ENCODE measurements around the gene ZNF679.
"Not testable (repeated sequence)": the region's sequence is repeated elsewhere in the genome, so short reads cannot be mapped to it uniquely, and the experiment has no call there.

The ZNF679 gene

DNA sequence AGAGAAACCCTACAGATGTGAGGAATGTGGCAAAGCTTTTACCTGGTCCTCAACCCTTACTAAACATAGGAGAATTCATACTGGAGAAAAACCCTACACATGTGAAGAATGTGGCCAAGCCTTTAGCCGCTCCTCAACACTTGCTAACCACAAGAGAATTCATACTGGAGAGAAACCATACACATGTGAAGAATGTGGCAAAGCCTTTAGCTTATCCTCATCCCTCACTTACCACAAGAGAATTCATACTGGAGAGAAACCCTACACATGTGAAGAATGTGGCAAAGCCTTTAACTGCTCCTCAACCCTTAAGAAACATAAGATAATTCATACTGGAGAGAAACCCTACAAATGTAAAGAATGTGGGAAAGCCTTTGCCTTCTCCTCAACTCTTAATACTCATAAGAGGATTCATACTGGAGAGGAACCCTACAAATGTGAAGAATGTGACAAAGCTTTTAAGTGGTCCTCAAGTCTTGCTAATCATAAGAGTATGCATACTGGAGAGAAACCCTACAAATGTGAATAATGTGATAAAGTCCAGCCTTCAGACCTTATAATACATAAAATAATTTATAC is 38.2 kb downstream of the ZNF679 start:
- no peak overlapping the region for H3K9ac ChIP-seq
- no peak overlapping the region for H3K27ac ChIP-seq
- H3K36me3 ChIP-seq (ENCODE audit: insufficient read depth), result no peaks in the 10 kb centered on the region
- no peak overlapping the region for H3K4me2 ChIP-seq
- TF ChIP-seq, protein P1, sequence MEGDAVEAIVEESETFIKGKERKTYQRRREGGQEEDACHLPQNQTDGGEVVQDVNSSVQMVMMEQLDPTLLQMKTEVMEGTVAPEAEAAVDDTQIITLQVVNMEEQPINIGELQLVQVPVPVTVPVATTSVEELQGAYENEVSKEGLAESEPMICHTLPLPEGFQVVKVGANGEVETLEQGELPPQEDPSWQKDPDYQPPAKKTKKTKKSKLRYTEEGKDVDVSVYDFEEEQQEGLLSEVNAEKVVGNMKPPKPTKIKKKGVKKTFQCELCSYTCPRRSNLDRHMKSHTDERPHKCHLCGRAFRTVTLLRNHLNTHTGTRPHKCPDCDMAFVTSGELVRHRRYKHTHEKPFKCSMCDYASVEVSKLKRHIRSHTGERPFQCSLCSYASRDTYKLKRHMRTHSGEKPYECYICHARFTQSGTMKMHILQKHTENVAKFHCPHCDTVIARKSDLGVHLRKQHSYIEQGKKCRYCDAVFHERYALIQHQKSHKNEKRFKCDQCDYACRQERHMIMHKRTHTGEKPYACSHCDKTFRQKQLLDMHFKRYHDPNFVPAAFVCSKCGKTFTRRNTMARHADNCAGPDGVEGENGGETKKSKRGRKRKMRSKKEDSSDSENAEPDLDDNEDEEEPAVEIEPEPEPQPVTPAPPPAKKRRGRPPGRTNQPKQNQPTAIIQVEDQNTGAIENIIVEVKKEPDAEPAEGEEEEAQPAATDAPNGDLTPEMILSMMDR (conservative IDR thresholded peaks at IDR 0.05; ENCODE audit: low read depth, low read length), result no peak
- no peak overlapping the region for H3K4me3 ChIP-seq (IDR thresholded peaks at IDR 0.05; ENCODE audit: insufficient read depth, low read depth, low read length)
- H4K20me1 ChIP-seq (ENCODE audit: insufficient read depth), result no peaks in the 10 kb centered on the region
- H3K79me2 ChIP-seq (ENCODE audit: insufficient read depth, low read depth), result no peaks in the 10 kb centered on the region
- H3K4me1 ChIP-seq (ENCODE audit: low read depth, poor library complexity, severe bottlenecking), result no peaks in the 10 kb centered on the region
- H2AFZ ChIP-seq (ENCODE audit: low read depth), result no peak overlapping the region
- no peaks in the 10 kb centered on the region for H3K27me3 ChIP-seq (ENCODE audit: insufficient read depth, low read depth)

DNA sequence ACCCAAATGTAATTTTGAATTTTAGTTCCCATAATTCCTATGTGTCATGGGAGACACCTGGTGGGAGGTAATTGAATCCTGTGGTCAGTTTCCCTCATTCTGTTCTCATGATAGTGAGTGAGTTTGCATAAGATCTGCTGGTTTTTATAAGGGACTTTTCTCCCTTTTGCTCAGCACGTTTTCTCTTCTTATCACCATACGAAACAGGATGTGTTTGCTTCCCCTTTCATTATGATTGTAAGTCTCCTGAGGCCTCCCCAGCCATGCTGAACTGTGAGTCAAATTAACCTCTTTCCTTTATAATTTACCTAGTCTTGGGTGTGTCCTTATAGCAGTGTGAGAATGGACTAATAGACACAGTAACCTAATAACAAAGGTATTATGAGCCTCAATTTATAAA is 49.4 kb downstream of the ZNF679 start:
- no peaks in the 10 kb centered on the region for H3K79me2 ChIP-seq (ENCODE audit: insufficient read depth, low read depth)
- H3K9ac ChIP-seq, result no peak overlapping the region
- no peak overlapping the region for H2AFZ ChIP-seq (ENCODE audit: low read depth)
- TF ChIP-seq, protein P1 (conservative IDR thresholded peaks at IDR 0.05; ENCODE audit: low read depth, low read length), result no peak
- no peaks in the 10 kb centered on the region for H3K4me1 ChIP-seq (ENCODE audit: low read depth, poor library complexity, severe bottlenecking)
- no peak overlapping the region for H3K4me2 ChIP-seq
- H3K27ac ChIP-seq, result no peak overlapping the region
- H3K4me3 ChIP-seq (IDR thresholded peaks at IDR 0.05; ENCODE audit: insufficient read depth, low read depth, low read length), result no peak overlapping the region
- no peaks in the 10 kb centered on the region for H3K36me3 ChIP-seq (ENCODE audit: insufficient read depth)
- H4K20me1 ChIP-seq (ENCODE audit: insufficient read depth), result no peaks in the 10 kb centered on the region
- H3K27me3 ChIP-seq (ENCODE audit: insufficient read depth, low read depth), result no peaks in the 10 kb centered on the region

DNA sequence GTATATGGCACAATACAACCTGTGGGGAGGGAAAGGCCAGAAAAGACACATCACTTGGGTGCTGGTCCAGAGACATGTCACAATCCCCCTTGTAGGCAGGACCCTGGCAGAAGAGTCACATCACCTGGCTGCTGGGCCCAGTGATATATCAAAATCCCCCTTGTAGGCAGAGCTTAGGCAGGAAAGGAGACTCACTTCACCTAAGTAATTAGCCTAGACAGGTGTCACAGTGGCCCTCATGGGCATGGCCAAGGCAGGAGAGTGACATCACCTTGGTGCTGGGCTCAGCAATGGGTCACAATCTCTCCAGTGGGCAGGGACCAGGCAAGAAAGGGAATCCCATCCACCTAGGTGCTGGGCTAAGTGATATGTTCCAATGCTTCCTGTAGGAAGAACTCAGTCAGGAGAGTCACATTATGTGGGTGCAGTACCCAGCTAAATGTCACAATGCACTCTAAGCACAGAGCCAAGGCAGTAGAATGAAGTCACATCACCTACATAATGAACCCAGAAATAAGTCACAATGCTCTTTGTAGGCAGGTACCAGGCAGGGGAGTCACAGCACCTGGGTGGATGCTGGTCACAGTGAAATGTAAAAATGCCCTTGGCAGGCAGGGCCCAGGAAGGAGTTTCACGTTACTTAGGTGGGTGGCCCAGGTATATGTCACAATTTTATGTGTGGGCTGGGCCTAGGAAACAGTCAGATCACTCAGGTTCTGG is 66.6 kb downstream of the ZNF679 start:
- no peaks in the 10 kb centered on the region for H3K27me3 ChIP-seq (ENCODE audit: insufficient read depth, low read depth)
- no peak overlapping the region for H2AFZ ChIP-seq (ENCODE audit: low read depth)
- TF ChIP-seq, protein P1 (conservative IDR thresholded peaks at IDR 0.05; ENCODE audit: low read depth, low read length), result no peak
- H3K4me1 ChIP-seq (ENCODE audit: low read depth, poor library complexity, severe bottlenecking), result no peaks in the 10 kb centered on the region
- H3K36me3 ChIP-seq (ENCODE audit: insufficient read depth), result no peaks in the 10 kb centered on the region
- H3K79me2 ChIP-seq (ENCODE audit: insufficient read depth, low read depth), result no peaks in the 10 kb centered on the region
- no peak overlapping the region for H3K4me3 ChIP-seq (IDR thresholded peaks at IDR 0.05; ENCODE audit: insufficient read depth, low read depth, low read length)
- no peak overlapping the region for H3K4me2 ChIP-seq
- H3K27ac ChIP-seq, result no peak overlapping the region
- H4K20me1 ChIP-seq (ENCODE audit: insufficient read depth), result no peaks in the 10 kb centered on the region
- H3K9ac ChIP-seq, result no peak overlapping the region

DNA sequence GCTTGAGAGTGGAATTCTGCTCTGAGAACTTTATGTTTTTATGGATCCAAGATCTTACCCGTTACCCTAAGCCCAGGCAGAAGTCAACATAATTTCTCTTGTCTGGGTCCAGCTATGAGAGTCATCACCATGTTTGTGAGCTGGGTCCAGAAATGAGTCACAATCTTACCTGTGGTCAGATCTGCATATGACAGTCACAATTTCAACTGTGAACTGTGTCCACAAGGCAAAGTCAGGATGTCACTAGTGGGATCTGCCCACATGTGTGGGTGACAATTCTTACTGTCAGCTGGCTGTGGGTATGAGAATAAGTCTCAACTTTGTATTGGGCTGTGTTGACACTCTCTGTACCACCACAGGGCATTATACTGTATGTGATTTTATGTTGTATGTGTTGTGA is 69.1 kb downstream of the ZNF679 start:
- not testable (repeated sequence) for H4K20me1 ChIP-seq (ENCODE audit: insufficient read depth); H3K36me3 ChIP-seq (ENCODE audit: insufficient read depth); H3K4me1 ChIP-seq (ENCODE audit: low read depth, poor library complexity, severe bottlenecking)

More for the DNA sequence above, 69.1 kb downstream of the ZNF679 start:
- H3K4me2 ChIP-seq; H3K9ac ChIP-seq; H3K27ac ChIP-seq; H3K27me3 ChIP-seq (ENCODE audit: insufficient read depth, low read depth); H3K4me3 ChIP-seq (IDR thresholded peaks at IDR 0.05; ENCODE audit: insufficient read depth, low read depth, low read length); H2AFZ ChIP-seq (ENCODE audit: low read depth); H3K79me2 ChIP-seq (ENCODE audit: insufficient read depth, low read depth): not testable (repeated sequence)
